GM12878 (cell line): ENCODE measurements around the gene OR51B6. TPM values are rescaled to one million over a fixed set of nuclear protein-coding genes. Genes with fewer than 3 reads are reported as not detected.

Source experiments
- ATAC-seq: fragments of 200-7000 bp; cut with Tn5 transposase; 3 replicates; pipeline ENCODE4 v1.9.1; 2020; ENCODE audit warnings: mild to moderate bottlenecking, moderate library complexity
- BruUV-seq: library from RNA; stranded (reverse); fragments of 400-500 nt; replicated peaks from 2 replicates; lab custom pipeline; 2021; lab: Mats Ljungman, UMichigan
- CTCF ChIA-PET: fragments of 300-600 bp; sonication (Branson Sonifier 250); formaldehyde crosslinking; extraction: SDS; loops from one replicate; lab custom pipeline; 2021; ENCODE audit warnings: inconsistent platforms; lab: Yijun Ruan, JAX
- POLR2A ChIA-PET: fragments of 350-600 bp; formaldehyde crosslinking; extraction: SDS; loops from one replicate; lab custom pipeline; 2021; ENCODE audit warnings: inconsistent platforms; lab: Charles Lee
- RAD21 ChIA-PET: fragments of 300-600 bp; sonication (Branson Sonifier 250); formaldehyde crosslinking; loops from one replicate; lab custom pipeline; 2023; ENCODE audit warnings: antibody characterized with exemption; ENCODE audit not compliant: unreplicated experiment; lab: Charles Lee
- SMC1A ChIA-PET: fragments of 300-600 bp; sonication (Branson Sonifier 250); formaldehyde crosslinking; loops from one replicate; lab custom pipeline; 2023; ENCODE audit not compliant: unreplicated experiment, uncharacterized antibody; lab: Charles Lee
- DNase-seq: peaks from one replicate; pipeline ENCODE4 v3.0.0-alpha.2; 2011; ENCODE audit warnings: low read depth, low spot score
- FAIRE-seq: peaks from 3 replicates; lab custom pipeline; 2011; peaks lifted over from hg19 to GRCh38; lab: Jason Lieb, UNC
- H2AFZ ChIP-seq: 2 replicates; pipeline ENCODE4 v1.6.0; 2011; ENCODE audit warnings: low read depth, low read length, control low read depth; ENCODE audit not compliant: control insufficient read depth
- H3K27ac ChIP-seq: 2 replicates; pipeline ENCODE4 v1.5.1; 2011; ENCODE audit warnings: control low read depth; ENCODE audit not compliant: control insufficient read depth, insufficient read depth
- H3K27me3 ChIP-seq, 2 experiments: replicated peaks in 1 of 2; 2 replicates each; pipeline versions ENCODE4 v1.6.0 to v1.6.1; 2011; ENCODE audit warnings: low read length in 1 of 2; ENCODE audit not compliant: control insufficient read depth in 2 of 2, insufficient read depth in 2 of 2
- H3K36me3 ChIP-seq, 2 experiments: 2 replicates each; pipeline ENCODE4 v1.5.1; 2011; ENCODE audit warnings: low read length in 1 of 2; ENCODE audit not compliant: control insufficient read depth in 2 of 2, insufficient read depth in 2 of 2
- H3K4me1 ChIP-seq: 2 replicates; pipeline ENCODE4 v1.6.1; 2011; ENCODE audit warnings: mild to moderate bottlenecking, low read length, moderate library complexity, mixed read lengths; ENCODE audit not compliant: control insufficient read depth, insufficient read depth
- H3K4me2 ChIP-seq: 2 replicates; pipeline ENCODE4 v1.6.0; 2011; ENCODE audit warnings: control low read depth; ENCODE audit not compliant: control insufficient read depth, insufficient read depth
- H3K4me3 ChIP-seq: fragments of 200-600 bp; sonication (generic); 2 replicates; pipeline ENCODE4 v1.5.1; 2016
- H3K79me2 ChIP-seq: 2 replicates; pipeline ENCODE4 v1.6.0; 2011; ENCODE audit warnings: low read length; ENCODE audit not compliant: control insufficient read depth, insufficient read depth
- H3K9ac ChIP-seq: 2 replicates; pipeline ENCODE4 v1.8.0; 2011; ENCODE audit warnings: low read length, control low read depth, mixed read lengths; ENCODE audit not compliant: control insufficient read depth, insufficient read depth
- H3K9me3 ChIP-seq: replicated peaks from 3 replicates; pipeline ENCODE4 v1.5.1; 2011; ENCODE audit warnings: mild to moderate bottlenecking, low read length; ENCODE audit not compliant: control insufficient read depth, insufficient read depth
- H4K20me1 ChIP-seq: 2 replicates; pipeline ENCODE4 v1.6.0; 2011; ENCODE audit not compliant: control insufficient read depth, insufficient read depth
- PKNOX1 ChIP-seq: fragments of 450-650 bp; IDR thresholded peaks from 2 replicates; pipeline ENCODE4 v1.6.1; 2016; ENCODE audit warnings: mild to moderate bottlenecking
- USF2 ChIP-seq: IDR thresholded peaks from 2 replicates; pipeline ENCODE4 v1.6.1; 2011; ENCODE audit warnings: low read depth, low read length, improper control_type of control experiment, borderline replicate concordance
- ZNF622 ChIP-seq: fragments of 450-650 bp; IDR thresholded peaks from 2 replicates; pipeline ENCODE4 v1.6.1; 2017; ENCODE audit warnings: mild to moderate bottlenecking, inconsistent platforms
- WGBS: methylation state at CpG from one replicate; pipeline ENCODE4 v1.1.6; 2016; ENCODE audit warnings: low lambda C conversion rate; ENCODE audit not compliant: insufficient replicate concordance, insufficient coverage; ENCODE audit errors: missing lambda C conversion rate; 5-methylcytosine and 5-hydroxymethylcytosine counted together
- in situ Hi-C: fragments of 300-500 bp; cut with MboI; formaldehyde crosslinking; loops from 9 replicates; pipeline ENCODE4 v1.14.3; 2018; ENCODE audit warnings: mixed read lengths
- intact Hi-C: fragments of 100-400 bp; cut with micrococcal nuclease; formaldehyde crosslinking; loops from one replicate; pipeline ENCODE4 v1.14.2; 2022; ENCODE audit not compliant: unreplicated experiment
- polyA plus RNA-seq, 11 experiments: library from polyadenylated mRNA; depleted of rRNA in 4 of 11; unstranded in 6 of 11; stranded (reverse) in 5 of 11; fragments of >200 nt; fragmentation: Nextera tagmentation in 4 of 11; fragmentation: Illumina TruSeq in 1 of 11; extraction: Ambion mirVana in 4 of 11; extraction: Trizol in 1 of 11; gene quantifications; 1 replicate in 1 of 11; 2 replicates in 10 of 11; pipeline versions ENCODE4 v1.2.1 to v1.2.3, GENCODE V29; 2011 to 2016; ENCODE audit warnings: inconsistent platforms in 2 of 11, missing spikeins in 2 of 11, low read depth in 1 of 11
- total RNA-seq, 4 experiments: library from RNA; depleted of rRNA in 3 of 4; stranded (reverse); fragments of >200 nt in 3 of 4; fragmentation: Illumina TruSeq in 1 of 4; extraction: Trizol in 1 of 4; gene quantifications; 2 replicates each; pipeline versions ENCODE4 v1.2.1 to v1.2.3, GENCODE V29; 2013 to 2021

The OR51B6 gene
- total and polyA plus RNA-seq, 10 of the 15 experiments (the other 5 are each of a cell fraction or from before 2014, with no cell fraction given): 0.17 TPM; not detected in 9

- H3K9me3 ChIP-seq: no peaks in the 10 kb centered on the region
- no TSS peak for BruUV-seq
- no peak overlapping the region for H3K4me2 ChIP-seq
- FAIRE-seq: no peak
- no peak for TF ChIP-seq PKNOX1
- TF ChIP-seq ZNF622: no peak
- no peaks in the 10 kb centered on the region for H3K79me2 ChIP-seq
- no peaks in the 10 kb centered on the region; a peak in 1 of 4 replicates for H3K27me3 ChIP-seq
- in situ Hi-C loops (no loop called here), intact Hi-C loops (no loop called here)
- H3K4me1 ChIP-seq: no peaks in the 10 kb centered on the region
- no peaks in the 10 kb centered on the region for H3K36me3 ChIP-seq
- no peaks in the 10 kb centered on the region for H4K20me1 ChIP-seq
- ChIA-PET SMC1A (no interaction called here), POLR2A (no interaction called here), RAD21 (no interaction called here), CTCF (interaction anchor here (0.6 kb wide), 1 partner anchor 157 kb away, joined by 3 read pairs; no protein-coding TSS in a partner anchor)
- H3K9ac ChIP-seq: no peak overlapping the region
- H2AFZ ChIP-seq: no peak overlapping the region
- ATAC-seq: no peak
- DNase-seq: no peak
- H3K4me3 ChIP-seq: no peak overlapping the region
- WGBS: 57% methylated on average over 5 of the region's 5 CpGs
- no peak overlapping the region for H3K27ac ChIP-seq
Measured at GRCh38 chr11:5303626-5304025, 47.7 kb upstream of the OR51B6 start.

DNA sequence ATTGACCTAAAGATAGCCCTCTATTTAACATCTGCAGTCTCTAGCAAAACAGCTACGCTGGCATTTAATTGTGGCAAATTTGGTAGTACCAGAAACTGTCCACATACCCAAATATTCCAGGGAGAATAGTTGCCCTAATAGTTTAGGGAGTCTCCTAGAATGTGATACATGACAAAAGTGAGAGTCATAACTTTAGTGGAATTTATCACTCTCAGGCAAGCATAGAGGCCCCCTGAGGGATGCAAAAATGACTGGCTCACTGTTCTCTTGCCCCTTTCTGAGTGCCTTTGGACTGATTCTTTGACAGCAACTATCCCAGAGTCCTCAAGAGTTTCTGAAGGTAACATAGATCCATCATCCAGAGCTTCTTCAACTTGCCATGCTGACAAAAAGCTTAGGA, 47.3 kb upstream of the OR51B6 start:
- CTCF ChIA-PET: interaction anchor here (0.6 kb wide), 1 partner anchor 156 kb away, joined by 3 read pairs; no protein-coding TSS in a partner anchor
- Histone ChIP-seq H3K27ac (no peak overlapping the region), H3K36me3 (no peaks in the 10 kb centered on the region), H3K9ac (no peak overlapping the region)
- DNase-seq: no peak
- ATAC-seq: no peak
- no TSS peak for BruUV-seq
- no peak for TF ChIP-seq USF2
- TF ChIP-seq, all 136 proteins: peak for 0
- Histone ChIP-seq H4K20me1 (no peaks in the 10 kb centered on the region), H2AFZ (no peak overlapping the region), H3K4me3 (no peak overlapping the region), H3K27me3 (no peaks in the 10 kb centered on the region; a peak in 1 of 4 replicates), H3K4me1 (no peaks in the 10 kb centered on the region), H3K79me2 (no peaks in the 10 kb centered on the region), H3K4me2 (no peak overlapping the region), H3K9me3 (no peaks in the 10 kb centered on the region)
- SMC1A ChIA-PET: no interaction called here
- POLR2A ChIA-PET: no interaction called here
- RAD21 ChIA-PET: no interaction called here
- in situ Hi-C loops (no loop called here), intact Hi-C loops (no loop called here)
- FAIRE-seq: no peak
- 81% methylated on average over 1 of the region's 1 CpG for WGBS
